GM19043 (cell line): ENCODE measurements around the gene ADARB2.

Source experiments
- ATAC-seq: cut with Tn5 transposase; IDR thresholded peaks from one replicate; pipeline ENCODE4 v1.9.1; 2021; ENCODE audit warnings: low read depth; ENCODE audit not compliant: unreplicated experiment

ADARB2 gene

DNA sequence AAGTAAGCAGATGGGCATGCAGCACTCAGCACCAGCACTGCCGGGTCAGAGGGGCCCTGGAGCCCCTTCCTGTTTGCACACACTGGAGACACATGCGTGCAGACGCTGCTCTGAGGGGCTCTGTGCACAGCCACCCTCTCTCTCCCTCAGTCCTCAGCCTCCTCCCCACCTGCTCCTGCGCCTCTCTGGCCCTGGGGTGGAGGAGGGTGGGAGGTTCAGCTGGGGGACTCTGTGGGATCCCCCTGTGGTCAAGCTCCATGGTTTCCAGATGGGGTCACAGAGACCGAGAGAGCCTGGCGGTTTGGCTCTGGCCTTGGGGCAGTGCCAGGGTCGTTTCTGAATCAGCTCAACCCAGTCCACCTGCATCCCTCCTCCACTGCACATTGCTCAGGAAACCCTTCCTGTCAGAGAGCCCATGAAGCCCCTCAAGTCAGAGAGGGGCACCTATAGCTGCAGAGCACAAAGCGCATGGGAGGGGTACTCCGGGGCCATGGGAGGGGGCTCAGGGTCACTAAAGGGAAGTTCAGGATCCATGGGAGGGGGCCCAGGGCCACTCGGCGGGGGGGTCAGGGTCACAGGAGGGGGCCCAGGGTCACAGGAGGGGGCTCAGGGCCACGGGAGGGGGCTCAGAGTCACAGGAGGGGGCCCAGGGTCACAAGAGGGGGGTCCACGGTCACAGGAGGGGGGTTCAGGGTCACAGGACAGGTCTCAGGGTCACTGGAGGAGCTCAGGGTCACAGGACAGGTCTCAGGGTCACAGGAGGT is 161.7 kb downstream of the ADARB2 start:
- peak; percentile 54 for ATAC-seq

DNA sequence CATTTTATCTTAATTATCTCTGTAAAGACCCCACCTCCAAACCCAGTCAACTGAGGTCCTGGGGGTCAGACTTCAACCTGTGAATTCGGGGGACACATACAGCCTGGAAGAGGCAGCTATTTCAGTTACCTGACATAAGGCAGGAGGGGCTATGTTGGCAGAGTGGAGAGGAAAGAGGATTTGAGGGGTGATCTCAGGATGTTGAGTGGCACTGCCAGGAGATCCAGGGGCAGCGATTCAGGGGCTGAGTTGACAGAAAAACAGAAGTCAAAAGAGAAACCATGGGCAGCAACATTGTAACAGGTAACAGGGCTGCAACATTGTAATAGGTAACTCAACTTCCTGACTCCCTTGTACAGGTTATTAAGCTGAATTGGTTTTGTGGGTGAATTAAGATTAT is 162.6 kb downstream of the ADARB2 start:
- ATAC-seq: no peak

DNA sequence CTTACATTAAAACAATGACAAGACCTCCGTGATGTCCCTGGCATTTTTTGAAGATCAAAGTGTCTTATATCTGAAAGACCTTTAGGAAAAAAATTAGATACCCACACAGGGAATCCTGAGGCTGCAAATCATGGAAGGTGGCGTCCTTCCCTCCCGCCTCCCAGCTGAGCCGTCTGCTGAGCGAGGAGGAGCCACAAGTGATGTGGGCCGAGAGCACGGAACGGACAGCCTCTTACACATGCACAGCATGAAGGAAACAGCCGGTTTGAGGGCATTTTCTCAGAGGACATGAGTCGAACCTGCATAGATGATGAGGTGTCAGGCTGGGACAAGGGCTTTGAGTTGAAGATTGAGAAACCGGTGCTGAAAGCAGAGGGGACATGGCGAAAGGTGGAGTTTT is 163.3 kb downstream of the ADARB2 start:
- ATAC-seq: no peak

DNA sequence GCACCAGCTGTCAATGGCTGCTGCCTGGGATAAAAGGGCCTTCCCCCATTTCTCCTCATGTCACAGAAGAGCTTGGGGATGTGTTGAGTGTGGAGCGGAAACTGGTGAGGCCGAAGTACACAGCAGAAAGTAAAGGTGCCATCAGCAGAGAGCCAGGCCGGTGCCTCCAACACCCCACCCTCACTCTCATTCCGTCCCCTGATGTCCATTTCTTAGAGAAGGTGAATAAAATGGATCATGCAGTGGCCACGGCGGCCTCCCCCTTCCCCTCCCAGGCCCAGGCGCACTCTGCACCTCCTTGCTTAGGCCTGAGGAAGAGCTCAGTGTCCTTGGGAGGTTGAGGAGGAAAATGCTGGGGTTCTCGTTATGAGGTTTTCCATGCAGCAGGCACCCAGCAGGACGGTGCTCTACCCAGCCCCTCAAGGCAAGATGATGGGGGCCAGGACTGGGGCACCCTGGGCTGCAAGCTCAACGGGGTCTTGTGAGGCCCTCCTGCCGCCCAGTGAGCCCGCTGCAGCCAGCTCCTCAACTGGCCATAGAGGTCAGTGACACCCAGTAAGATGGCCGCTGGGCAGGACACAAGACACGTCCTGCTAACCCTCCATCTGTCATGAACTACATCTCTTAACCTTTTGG is 163.9 kb downstream of the ADARB2 start:
- ATAC-seq: no peak

DNA sequence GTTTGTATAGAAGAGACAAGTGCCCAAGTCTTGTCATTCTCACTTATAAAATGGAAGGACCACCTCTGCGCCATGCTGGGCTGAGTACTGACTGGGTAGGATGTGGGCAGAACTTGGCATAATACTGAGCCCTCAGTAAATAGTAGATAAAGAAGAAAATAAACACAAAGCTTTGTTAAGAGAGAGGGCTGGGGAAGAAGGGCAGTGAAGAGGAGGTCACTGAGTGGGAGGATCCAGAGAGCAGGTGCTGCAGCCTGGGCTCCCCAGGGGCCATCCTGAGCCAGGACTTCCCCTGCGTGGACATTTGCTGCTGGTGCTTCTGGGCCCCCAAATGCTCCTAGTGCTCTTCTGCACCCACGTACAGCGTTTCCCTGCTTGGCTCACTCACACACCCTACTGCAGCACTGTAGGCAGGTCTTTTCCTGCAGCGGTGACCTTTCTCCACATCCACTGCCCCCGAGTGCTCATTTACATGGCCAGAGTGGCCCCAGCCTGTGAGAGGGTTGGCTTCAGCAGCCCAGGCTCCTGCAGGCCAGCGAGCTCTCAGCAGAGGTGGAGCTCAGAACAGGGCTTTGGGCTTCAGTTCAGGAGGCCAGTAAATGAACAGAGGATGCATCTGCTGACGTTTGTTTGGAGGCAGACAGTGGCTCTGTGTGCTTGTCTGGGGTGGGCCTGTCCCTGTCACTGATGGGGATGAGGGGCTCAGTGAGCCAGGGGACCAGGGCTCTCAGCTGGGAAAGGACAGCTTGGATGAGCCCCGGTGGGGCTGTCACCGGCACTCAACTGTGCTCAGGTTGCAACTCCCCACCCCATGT is 164.6 kb downstream of the ADARB2 start:
- ATAC-seq: no peak

DNA sequence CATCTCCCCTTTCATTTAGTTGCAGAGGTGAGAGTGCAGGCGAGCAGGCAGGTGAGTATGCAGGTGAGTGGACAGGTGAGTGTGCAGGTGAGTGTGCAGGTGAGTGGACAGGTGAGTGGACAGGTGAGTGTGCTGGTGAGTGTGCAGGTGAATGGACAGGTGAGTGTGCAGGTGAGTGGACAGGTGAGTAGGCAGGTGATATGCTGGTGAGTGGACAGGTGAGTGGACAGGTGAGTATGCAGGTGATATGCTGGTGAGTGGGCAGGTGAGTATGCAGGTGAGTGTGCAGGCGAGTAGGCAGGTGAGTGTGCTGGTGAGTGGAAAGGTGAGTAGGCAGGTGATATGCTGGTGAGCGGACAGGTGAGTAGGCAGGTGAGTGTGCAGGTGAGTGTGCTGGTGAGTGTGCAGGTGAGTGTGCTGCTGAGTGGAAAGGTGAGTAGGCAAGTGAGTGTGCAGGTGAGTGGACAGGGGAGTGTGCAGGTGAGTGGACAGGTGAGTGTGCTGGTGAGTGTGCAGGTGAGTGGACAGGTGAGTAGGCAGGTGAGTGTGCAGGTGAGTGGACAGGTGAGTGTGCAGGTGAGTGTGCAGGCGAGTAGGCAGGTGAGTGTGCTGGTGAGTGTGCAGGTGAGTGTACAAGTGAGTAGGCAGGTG is 165.6 kb downstream of the ADARB2 start:
- no peak for ATAC-seq

DNA sequence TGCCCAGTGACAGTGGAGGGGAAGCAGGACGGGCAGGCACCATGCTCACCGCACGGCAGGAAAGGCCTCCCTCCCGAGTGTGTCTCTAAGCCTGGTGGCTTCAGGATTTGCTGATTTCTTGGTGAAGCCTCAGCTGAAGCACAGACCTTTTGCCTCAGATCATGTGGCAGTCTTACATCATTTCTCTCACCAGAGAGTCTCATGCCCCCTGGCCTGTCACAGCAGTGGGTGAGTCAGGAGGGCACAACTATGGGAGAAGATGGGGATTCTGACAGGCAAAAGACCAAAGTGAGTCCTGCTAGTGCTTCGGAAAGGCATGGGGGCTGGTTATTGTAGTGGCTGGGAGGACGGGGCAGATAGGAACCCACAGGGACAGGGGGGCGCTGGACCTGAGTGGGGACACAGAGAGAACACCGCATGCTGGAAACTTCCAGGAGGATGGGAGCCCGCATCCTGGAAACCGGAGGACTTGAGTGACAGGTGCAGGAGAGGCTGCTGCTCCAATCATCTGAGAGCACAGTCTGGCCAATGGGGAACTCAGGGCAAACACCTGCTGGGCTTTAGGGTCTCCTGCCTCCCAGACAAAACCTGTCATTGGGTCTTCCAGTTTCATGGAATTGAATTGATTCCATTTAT is 166.8 kb downstream of the ADARB2 start:
- no peak for ATAC-seq

DNA sequence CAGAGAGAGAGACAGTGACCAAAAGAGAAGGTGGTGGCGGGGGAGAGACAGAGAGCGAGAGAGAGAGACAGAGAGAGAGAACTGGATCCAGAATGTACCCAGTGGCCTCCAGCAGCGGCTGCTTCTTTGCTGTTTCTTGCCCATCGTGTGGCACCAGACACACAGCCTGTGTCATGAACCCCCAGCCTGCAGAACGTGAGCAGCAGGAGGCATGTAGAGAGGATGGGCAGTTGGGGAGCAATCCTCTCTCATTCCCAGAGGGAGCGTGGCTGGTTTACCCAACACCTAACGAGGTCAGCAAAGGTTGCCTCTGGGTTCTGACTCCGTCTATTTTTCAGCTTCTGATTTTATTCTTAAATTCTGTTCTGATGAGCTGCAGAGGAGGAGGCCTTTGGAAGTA is 168.1 kb downstream of the ADARB2 start:
- ATAC-seq: no peak

DNA sequence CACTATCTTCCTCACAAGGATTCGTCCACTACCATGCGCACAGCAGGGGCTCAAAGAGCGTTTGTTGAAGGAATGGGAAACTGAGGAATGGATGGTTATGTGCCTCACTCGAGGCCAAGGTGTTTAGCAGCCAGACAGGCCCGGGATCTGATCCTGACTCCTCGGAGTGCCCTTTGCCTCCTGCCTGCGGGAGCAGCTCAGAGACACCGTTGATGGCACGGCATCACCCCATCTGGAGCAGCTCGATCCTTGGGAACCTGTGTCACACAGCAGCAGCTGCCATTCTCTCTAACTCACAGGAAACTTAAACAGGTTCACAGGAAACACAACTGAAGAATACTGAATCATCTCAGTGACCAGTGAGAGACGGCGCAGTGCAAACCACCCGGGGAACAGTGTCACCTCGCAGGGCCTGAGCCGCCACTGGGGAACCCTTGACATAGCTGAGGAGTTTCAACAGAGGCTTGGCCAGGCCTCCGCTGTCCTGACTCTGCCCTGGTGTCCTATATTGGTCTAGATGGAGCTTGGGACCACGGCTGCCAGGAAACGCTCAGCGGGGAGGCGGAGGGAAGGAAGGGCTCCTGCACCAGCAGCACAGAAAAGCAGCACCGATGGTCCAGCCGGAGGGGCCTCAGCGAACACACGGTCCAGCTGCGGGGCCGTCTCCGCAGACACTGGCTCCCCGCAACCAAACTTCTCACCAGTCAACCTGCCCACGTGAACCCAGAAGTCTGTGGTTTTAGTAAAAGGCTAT is 169.4 kb downstream of the ADARB2 start:
- no peak for ATAC-seq

DNA sequence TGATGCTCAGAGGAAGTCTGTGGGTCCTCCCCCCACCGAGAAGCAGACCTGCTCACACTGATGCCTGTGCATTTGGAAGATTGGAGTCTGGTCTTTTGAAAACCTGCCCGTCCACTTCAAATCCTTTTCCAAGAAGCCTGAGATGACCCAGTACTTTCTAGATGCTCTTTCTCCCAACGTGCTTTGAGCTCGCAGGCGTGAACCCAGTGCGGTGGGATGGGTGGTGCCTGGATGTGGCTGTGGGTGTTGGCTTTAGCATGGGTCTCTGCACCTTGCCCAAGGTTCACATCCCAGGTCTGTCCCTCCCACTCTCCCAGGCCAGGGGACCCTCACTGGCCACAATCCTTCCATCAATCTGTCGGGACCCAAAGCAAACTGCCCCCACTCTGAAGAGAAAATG is 170.2 kb downstream of the ADARB2 start:
- no peak for ATAC-seq

DNA sequence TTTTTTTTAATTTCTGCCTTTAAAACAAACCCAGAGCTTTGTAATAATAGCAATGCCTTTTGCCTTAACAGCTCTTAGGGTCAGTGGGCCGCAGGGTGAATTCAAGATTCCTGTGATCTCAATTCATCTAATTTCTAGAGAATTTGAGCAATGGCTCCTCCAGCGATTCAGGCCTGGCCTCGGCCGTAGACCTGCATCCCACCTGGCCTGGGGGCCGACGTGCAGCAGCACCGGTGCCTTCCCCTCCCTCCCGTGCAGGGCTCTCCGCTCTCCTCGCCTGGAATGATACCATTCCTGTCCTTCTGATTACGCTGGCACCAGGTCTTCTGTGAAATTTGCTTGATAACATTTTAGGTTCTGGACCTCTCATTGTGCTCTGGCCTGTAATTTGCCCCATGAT is 172.5 kb downstream of the ADARB2 start:
- ATAC-seq: no peak

DNA sequence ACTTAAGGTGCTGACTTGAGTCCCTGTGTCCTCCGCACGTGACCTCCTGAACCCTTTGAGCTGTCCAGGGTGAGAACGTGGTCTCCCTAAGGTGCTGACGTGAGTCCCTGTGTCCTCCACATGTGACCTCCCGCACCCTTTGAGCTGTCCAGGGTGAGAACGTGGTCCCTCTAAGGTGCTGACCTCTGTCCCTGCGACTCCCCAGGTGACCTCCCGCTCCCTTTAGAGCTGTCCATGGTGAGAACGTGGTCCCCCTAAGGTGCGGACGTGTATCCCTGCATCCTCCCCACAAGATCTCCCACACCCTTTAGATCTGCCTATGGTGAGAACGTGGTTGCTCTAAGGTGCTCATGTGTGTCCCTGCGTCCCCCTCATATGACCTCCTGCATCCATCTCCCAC is 174.3 kb downstream of the ADARB2 start:
- no peak for ATAC-seq

DNA sequence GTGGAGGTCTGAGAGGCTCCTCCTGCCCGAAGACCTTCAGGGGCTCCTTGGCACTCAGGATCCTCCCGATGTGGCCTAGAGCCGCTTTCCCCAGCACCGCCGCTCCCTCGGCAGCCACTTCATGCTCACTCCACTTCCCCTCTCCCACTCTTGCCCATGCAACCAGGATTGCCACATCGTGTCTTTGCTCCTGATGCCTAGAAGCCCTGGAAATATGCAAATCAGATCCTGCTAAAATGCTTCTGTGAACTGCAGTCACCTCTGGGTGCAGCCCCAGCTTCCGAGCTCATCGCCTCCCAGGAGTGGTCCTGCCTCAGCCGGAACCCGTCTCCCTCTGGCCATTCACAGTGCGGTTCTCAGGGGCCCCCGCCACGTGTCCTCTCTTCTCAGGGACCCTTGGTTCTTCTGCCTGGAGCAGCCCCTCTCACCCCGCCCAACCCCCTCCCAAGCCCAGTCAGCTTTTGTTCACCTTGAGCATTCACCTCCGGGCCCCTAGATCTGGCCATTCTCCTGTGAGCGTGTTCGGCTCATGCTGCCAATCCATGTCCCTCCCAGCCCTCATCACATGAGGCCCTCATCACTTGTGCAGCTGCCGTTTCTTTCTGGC is 175.5 kb downstream of the ADARB2 start:
- no peak for ATAC-seq

DNA sequence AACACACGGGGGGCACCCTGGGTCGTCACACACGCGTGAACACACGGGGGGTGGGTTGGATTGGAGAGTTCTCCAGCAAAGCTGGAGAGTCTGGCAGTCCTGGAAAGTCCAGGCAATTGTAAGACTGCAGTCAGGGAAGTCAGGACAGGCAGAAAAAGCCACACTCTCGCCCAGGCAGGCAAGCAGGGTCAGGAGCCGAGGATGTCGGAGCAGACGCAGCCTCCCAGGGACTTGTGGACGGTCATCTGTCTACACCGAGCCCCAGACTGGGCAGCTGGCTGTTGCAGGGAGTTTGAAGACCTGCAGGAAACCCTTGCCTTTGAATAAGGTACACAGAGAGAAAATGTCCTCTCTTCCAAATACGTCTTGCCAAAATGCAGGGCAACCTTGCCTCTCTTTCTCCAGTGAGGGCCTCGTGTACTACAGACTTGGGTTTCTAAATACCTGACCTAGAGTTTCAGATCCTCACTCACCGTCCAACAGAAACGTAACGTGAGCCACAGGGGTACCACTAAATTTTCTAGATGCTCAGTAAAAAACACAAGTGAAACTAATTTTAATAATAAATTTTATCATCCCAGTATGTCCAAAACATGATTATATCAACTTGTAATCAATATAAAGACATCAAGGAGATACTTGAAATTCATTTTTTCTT is 176.7 kb downstream of the ADARB2 start:
- no peak for ATAC-seq

DNA sequence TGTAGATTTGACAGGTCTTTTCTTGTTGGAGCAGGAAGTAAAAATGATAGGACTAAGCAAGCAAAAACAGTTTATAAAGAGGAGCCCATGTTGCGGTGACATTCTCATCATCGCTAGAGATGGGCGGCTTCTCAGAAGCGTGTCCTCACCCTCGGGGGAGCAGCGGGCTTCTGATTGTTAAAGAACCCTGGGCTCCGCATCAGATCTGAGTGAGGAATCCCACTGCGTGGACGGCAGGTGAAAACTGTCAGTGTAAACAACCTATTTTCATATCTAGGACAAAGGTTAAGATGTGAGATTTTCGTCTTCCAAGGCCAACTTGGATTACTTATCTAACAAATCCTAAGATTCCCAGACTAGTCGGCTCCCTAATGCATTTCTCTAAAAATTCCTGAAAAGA is 177.6 kb downstream of the ADARB2 start:
- no peak for ATAC-seq

DNA sequence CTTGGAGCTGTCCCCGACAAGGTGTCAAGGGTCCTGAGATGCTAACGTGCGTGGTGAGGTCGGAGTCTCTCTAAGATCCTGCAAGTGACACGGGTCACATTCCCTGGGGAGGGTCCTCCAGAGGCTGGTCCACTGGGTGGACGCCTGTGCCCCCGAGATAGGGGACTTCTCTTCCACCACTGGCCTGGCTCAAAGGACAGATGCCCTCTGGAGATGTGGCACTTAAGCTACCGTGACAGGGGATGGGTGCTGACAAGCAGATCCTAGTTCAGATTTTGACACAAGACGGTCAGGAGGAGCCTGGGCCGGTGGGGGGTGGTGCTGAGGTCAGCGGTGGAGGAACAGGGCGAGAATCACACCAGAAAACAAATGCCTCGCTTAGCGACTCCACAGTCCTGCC is 178.0 kb downstream of the ADARB2 start:
- no peak for ATAC-seq

DNA sequence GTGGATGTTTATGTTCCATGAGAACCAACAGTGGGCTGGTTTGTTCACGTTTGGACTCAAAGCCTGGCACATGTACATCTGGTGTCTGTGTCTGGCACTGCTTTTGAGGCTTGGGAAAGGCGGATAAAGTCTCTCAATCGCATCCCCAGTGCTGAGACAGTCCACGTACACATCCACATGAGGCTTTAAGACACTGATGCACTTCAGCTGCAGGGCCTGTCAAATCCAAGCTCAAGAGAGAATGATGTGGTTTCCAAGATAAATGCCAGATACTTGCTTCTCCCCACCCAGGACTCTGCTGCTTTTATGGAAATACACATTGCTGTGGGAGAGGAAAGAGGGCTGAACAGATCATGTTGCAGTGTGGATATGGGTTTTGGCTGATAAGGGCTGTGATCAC is 178.4 kb downstream of the ADARB2 start:
- ATAC-seq: no peak

DNA sequence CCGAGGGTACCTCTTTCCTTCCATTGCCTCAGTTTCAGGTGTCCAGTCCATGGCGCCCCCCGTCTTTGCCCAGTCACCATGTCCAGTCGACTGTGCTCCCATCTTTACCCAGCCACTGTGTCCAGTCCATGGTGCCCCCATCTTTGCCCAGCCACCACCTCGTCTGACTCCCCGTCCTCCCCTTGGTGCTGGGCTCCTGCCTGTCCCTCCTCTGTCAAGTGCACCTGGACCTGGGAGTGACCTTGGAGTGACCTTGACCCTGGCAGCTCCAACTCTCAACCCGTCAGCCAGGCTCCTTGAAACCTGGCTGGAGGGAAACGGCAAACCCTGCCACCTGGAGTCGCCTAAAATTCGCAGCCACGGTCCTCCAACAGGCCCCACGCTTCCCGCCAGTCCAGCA is 180.2 kb downstream of the ADARB2 start:
- no peak for ATAC-seq

DNA sequence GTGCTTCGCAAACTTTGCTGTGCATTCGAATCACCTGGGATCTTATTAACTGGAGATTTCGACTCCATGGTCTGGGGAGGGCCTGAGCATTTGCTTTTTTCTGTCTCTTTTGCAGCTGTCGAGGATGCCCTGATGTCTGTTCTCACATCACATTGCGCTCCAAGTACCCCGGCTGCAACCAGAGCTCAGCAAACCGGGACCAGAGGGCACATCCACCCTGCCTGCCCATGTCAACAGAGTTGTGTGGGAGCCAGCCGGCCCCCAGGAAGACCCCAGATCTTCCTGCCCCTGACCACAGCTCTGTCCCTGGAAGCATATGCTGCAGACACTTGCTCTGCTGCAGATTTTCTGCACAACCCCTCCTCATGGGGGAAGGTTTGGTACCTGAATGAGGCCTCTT is 180.8 kb downstream of the ADARB2 start:
- no peak for ATAC-seq
